HG03039 (cell line): ENCODE data around the gene MED17.
"Not testable (repeated sequence)": the region's sequence is repeated elsewhere in the genome, so short reads cannot be mapped to it uniquely, and the experiment has no call there.

Experiments
- ATAC-seq: cut with Tn5 transposase; IDR thresholded peaks from one replicate; pipeline ENCODE4 v1.9.1; 2021; ENCODE audit warnings: mild to moderate bottlenecking, moderate library complexity; ENCODE audit not compliant: unreplicated experiment

The MED17 gene

DNA sequence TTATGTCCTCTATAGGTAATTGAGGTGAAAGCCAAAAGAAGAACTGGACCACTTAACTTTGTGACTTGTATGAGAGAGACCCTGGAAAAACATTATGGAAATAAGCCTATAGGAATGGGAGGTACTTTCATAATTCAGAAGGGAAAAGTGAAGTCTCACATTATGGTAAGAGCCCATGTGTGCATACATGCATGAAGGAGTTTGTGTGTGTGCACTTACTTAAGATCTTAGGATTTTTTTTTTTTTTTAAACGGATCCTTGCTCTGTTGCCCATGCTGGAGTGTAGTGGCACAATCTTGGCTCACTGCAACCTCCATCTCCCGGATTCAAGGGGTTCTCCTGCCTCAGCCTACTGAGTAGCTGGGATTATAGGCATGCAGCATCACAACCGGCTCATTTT is 26.8 kb upstream of the MED17 start:
- no peak for ATAC-seq

- ATAC-seq = no peak
These were observed 25.9 kb upstream of the MED17 start for GRCh38 chr11:93757924-93758865.

- not testable (repeated sequence) for ATAC-seq
These were observed 25.0 kb upstream of the MED17 start for GRCh38 chr11:93759123-93759522.

DNA sequence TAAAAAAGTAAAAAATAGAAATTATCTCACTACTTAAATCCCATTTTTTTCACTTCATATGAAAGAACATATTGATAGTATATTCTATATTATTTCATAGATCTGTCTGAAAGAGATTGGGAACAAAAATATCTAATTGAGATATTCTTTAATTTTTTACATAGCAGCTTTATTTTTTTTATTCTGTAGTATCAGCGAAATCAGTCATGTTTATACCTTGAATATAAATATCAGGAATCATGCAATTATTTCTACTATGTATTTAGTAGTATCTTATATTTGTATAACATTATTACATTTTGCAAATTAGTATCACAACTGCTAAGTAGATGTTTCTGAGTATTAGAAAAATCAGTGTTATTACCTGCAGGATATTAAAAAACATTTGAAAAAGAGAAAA is 22.2 kb upstream of the MED17 start:
- ATAC-seq = no peak

DNA sequence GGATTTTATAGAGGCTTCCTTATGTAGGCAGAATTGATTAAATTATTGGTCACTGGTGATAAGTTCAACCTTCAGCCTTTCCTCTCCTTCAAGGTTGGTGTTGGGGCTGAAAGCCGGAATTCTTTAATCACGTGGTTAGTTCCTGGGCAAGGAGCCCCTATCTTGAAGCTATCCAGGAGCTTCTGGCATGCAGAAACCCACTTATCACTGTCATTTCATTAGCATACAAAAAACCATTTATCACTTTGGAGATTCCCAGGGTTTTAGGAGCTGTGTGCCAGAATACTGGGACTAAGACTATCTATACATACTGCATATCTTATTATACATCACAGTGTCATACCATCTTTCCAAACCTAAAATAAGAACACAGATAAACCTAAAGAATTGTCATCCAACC is 18.5 kb upstream of the MED17 start:
- no peak for ATAC-seq

DNA sequence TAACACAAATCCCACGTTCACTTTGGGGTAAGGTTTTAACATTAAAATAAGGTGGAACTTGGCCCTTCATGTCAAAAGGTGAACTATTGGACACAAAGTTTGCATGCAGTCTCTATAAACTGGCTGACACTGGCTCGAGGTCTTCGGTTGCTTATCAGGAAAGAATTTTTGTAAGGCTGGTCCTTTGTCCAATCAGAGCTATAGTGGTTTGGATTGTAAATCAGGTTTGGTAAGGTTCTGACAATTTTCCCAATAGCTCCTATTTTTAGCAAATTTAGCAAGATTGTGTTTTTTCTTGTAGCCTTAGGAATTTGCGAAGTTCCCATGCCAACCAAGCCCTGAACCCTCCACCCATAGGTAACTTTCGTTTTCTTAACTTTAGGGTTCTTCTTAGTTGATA is 17.6 kb upstream of the MED17 start:
- ATAC-seq = no peak

DNA sequence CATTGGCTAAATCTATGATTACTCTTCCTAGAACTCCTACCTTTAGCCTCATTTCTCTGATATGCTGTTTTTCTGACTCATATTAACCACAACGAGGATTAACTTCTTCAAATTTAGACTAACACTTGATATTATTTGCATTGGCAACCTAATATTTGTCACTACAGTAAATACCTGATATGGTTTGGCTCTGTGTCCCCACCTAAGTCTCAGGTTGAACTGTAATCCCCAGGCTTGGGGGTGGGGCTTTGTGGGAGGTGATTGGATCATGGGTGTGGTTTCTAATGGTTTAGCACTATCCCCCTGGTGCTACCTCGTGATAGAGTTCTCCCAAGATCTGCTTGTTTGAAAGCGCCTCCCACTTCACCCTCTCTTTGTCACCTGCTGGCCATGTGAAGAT is 17.1 kb upstream of the MED17 start:
- ATAC-seq = no peak

- ATAC-seq = no peak
These were observed 13.9 kb upstream of the MED17 start for GRCh38 chr11:93770160-93770559.

GRCh38 chr11:93772123-93772522 is 12.0 kb upstream of the MED17 start:
- no peak for ATAC-seq

DNA sequence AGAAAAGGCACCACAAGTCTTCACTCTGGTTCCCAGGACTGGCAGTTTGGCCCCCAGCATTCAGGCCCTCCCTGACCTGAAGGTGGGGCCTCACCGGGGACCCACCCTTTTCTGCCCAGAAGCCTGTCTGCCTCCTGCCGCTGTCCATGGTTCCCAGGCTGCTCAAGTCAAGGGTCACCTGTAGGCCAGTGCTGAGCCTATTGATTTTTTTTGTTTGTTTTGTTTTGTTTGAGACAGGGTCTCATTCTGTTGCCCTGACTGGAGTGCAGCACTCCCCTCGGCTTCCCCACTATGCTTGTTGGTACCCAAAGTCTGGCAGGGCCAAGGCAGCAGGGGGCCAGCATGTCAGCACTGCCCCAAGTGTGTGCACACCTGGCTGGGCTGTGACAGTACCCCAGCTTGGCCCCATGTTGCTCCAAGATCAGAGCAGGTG is 11.0 kb upstream of the MED17 start:
- no peak for ATAC-seq

GRCh38 chr11:93773601-93774200 is 10.4 kb upstream of the MED17 start:
- ATAC-seq = no peak

DNA sequence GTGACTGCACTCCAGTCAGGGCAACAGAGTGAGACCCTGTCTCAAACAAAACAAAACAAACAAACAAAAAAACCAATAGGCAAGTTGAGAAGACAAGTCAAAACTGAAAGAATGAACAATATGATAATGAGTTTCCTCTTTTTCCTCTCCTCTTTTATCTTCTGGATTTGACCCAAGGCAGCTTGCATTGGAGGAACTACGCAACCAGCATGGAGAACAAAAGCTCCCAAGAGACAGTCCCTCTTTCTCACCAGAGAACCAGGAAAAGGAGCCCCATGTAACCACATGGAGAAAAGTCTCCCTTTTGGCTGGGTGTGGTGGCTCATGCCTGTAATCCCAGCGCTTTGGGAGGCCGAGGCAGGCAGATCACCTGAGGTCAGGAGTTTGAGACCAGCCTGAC is 9.5 kb upstream of the MED17 start:
- ATAC-seq = not testable (repeated sequence)

DNA sequence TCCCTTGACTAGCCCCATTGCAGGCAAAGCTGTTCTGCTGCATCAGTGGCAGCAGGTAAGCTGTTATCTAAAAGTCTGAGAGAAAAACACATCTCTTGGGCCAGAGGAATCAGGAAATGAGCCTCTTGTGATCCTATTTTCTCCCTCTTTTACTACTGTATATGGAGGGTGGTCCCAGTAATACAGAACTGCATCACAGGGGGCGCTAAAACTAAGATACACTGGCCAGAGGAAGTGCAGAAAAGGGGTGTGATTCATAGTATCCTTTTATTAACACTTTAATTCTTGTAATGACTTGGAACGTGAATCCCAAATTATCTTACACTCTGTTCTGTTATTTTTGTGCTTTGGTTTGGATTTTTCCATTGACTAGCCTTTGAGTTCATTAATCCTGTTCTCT is 8.8 kb upstream of the MED17 start:
- no peak for ATAC-seq

DNA sequence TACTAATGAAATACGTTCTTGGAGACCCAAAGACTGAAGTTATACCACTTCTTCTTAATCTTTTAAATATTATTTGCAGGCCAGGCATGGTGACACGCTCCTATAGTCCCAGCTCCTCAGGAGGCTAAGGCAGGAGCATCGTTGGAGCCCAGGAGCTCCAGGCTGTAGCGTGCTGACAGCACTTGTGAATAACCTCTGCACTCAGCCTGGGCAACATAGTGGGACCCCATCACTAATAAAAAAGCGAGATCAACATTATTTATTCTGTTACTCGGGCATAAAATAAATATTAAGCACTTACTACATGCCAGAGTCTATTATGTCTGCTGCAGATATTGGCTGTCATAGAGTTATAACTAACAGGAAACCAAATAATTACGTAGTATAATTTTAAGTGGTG is 720 bp upstream of the MED17 start:
- ATAC-seq = no peak

DNA sequence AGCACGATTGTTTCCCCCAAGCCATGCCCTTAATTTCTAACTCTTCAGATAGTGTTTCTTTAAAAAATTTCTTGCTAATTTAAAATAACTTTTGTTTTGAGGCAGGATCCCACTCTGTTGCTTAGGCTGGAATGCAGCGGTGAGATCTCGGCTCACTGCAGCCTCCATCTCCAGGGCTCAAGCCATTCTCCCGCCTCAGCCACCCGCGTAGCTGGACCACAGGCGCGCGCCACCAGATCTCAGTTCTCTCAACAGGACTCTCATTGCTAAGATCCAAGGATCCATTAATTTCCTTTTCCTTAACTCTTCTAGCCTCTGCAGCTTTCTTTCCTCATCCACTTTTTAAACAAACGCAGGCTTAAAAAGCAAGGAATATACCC is 327 bp upstream of the MED17 start:
- ATAC-seq = peak; percentile 33

GRCh38 chr11:93784935-93785360 is 866 bp downstream of the MED17 start:
- peak; percentile 26 for ATAC-seq

DNA sequence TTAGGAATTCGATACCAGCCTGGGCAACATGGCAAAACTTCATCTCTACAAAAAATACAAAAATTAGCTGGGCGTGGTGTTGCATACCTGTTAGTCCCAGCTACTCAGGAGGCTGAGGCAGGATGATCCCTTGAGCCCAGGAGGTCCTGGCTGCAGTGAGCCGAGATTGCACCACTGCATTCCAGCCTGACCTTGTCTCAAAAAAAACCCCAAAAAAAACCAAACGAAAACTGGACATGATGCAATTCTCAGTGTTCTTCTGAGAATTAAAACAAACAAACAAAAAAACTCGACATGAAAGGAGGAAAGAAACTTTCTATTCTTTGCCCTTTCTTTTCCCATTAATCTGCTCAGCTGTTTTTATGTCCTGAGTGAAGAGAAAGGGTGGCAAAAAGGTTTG is 7.4 kb downstream of the MED17 start:
- no peak for ATAC-seq

GRCh38 chr11:93796441-93797231 is 12.6 kb downstream of the MED17 start:
- no peak for ATAC-seq

GRCh38 chr11:93801366-93801765 is 17.3 kb downstream of the MED17 start:
- ATAC-seq = no peak

GRCh38 chr11:93804879-93805278 is 20.8 kb downstream of the MED17 start:
- ATAC-seq = no peak

GRCh38 chr11:93807980-93808379 is 23.9 kb downstream of the MED17 start:
- no peak for ATAC-seq

GRCh38 chr11:93813974-93814373 is 29.9 kb downstream of the MED17 start:
- ATAC-seq = no peak
